ENCODE measurements around the gene CHD1L.
"Not testable (repeated sequence)": the region's sequence is repeated elsewhere in the genome, so short reads cannot be mapped to it uniquely, and the experiment has no call there.

CHD1L gene

DNA sequence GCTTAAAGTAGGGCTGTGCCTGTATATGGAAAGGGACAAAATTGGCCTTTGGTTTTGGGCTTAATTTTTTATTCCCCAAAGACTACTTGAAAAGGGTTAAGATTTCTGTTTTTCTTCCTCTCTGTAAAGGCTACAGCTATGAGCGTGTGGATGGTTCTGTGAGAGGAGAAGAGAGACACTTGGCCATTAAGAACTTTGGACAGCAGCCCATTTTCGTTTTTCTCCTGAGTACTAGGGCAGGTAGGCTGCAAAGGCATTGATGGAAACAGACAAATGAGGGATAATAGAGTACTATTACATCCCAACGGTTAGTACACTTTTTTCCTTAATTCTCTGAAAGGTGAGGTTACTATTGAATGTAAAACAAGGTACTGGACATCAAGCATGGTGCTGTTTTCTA is 29.6 kb downstream of the CHD1L start:
- no peak for FAIRE-seq

GRCh38 chr1:147273409-147274336 is 31.2 kb downstream of the CHD1L start:
- peak; percentile 87 for FAIRE-seq

DNA sequence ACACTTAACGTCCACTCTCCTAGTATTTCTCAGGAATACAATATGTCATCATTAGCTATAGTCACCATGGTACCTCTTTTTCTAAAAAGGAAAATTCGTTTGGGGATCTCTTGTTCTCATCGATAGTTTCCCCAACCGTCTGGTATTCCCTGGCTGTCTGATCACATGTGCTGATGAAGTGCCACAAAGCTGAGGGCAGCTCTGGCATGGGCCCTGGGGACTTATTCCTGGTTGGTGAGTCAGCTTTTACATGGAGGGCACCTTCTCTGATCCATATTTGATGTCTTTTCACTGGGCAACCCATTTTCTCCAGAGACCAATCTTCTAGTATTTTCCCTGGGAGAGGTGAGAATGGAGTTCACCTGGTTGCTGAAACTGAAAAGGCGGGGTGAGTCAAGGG is 39.5 kb downstream of the CHD1L start:
- FAIRE-seq = no peak

DNA sequence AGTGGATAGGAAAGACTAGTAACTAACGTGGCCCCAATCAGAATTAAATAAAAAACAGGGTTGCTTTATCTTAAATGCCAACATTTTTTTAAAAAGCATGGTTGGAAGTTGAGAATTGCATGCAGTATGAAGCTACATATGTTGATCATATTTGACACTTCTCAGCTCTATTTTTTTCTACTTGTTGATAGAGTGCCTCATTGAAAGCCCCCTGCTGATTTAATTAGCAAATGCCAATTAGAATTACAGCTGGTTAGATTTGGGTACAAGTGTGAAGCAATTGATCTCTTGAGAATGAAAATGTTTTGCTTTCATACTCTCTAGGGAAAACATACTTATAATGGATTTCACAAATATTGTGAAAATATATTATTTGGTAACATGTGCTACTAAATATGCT is 40.5 kb downstream of the CHD1L start:
- no peak for FAIRE-seq

GRCh38 chr1:147287133-147287865 is 44.8 kb downstream of the CHD1L start:
- no peak for FAIRE-seq

DNA sequence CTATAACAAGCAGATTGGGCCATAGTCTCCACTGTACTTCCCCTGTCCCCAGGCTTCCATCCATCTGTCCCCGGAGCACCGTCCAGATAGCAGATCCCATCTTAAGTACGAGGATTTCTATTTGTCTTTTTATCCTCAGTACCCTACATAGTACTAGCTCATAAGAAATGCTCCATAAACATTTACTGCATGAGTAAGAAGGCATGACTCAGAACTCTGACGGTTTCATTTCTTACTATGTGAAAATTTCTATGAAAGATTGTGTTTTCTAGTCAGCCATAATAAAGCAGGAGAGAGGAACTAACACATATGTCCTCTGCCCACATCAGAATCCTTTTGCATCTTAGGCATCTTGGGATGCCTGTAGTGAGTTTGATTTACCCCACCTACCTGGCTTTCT is 49.5 kb downstream of the CHD1L start:
- FAIRE-seq = no peak

DNA sequence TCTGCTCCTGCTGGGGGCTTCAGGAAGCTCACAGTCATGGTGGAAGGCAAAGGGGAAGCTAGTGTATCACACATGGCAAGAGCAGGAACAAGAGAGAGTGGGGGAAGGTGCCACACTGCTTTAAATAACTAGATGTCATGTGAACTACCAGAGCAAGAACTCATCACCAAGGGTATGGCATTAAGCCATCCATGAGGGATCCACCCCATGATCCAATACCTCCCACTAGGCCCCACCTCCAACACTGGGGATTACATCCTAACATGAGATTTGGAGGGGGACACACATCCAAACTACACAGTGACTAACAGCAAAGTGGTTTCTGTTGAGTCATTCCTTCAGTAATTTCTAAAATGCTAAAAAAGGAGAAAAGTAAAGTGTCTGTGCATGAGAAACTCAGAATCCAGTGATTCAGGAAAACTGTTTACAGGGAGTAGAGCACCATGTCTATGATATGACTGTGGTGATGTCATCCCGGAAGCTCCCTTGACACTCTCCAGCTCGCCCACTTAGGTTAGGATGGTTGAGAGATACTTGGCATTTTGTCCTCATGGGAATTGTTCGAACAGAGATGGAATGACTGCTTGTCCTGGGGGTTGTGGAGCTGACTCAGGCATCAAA is 50.3 kb downstream of the CHD1L start:
- no peak for FAIRE-seq

DNA sequence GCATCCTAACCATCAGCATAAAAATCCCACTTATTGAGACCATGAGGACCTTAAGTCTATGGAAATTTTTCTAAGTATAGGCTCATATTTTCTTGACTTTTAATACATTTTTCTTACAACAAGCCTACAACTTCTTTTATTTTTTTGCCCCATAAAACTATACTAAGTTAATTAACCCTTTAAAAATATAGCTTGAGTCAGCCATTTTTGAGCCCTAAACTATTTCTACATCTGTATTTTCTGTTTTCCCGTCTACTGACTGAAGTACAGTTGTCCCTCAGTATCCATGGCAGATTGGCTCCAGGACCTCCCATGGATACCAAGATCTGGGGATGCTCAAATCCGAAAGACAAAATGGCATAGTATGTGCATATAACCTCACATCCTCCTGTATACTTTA is 55.0 kb downstream of the CHD1L start:
- FAIRE-seq = no peak

GRCh38 chr1:147305803-147306202 is 63.3 kb downstream of the CHD1L start:
- not testable (repeated sequence) for FAIRE-seq

DNA sequence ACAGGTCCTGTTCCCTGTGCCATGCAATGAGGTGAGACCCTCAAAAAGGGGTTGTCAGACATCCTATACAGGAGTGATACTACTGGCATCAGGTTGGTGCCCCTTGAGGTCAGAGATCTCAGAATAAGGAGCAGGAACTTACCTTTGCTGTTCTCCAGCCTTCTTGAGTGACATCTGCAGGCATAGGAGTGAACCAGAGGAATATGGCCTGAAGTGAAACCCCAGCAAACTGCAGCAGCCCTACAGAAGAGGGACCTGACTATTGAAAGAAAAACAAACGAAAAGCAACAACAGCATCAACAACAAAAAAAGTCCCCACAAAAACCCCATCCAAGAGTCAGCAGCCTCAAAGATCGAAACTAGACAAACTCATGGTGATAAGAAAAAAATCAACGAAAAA is 74.5 kb downstream of the CHD1L start:
- FAIRE-seq = no peak

GRCh38 chr1:147326933-147327687 is 84.6 kb downstream of the CHD1L start:
- not testable (repeated sequence) for FAIRE-seq

DNA sequence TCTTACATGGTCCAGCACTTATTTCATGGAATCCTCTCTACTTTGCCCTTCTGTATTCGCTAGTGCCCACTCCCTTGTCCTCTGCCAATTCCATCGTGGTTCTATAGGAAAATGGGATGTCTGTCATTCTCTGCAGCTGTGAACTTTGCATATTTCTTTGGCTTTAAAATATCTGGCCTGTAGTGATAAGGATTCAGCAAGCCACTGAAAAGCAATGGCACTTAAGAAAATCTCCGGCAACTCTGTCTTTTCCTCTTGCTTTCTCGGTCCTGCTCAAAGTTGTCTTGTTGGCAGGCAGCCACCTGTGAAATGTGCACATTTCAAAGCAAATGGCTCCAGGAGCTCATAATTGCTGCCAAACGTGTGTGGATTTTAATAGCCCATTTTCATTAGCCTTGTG is 91.8 kb downstream of the CHD1L start:
- FAIRE-seq = no peak

DNA sequence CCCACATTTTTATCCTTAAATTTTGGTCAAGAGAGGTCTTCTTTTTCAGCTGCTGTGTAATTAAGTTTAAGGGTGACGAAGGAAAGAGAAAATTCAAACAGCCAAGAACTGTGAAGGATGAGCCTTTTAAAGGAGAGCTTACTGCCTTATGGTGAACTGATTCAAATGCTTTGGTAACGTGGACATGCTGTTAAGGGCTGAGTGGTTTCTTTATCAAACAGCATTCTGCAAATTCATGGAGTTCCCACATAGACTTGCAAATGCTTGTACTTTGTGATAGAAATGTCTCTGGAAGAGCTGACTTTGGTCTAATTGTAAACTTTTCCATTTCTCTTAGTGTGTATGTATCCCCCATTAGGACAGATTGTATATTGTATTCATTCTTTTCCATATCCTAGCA is 93.8 kb downstream of the CHD1L start:
- no peak for FAIRE-seq

DNA sequence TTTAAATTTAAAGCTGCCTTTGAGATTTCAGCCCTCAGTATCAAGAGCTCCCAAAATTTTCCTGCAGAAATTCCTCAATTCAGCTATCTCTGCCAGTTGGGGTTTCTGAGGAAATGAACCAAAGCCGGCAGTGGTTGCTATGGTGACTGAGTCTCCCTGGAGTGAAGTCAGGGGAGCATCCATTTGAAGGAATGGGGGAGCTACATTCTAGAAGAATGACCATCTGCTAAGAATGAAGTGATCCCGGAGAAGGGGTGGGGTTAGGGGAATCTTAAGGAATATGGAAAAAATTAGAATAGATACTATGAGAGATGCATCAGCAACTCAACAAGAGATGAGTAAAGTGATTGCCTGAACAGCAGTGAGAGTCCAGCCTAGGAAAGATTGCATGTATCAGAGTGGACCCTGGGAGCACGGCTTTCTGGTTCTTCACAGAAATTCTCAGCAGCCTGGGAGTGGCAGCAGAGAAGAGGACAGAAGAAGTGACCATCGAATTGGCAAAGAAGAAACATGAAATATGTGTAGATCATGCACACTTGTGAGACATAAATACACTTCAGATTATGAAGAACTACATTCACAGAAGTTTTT is 94.7 kb downstream of the CHD1L start:
- no peak for FAIRE-seq

DNA sequence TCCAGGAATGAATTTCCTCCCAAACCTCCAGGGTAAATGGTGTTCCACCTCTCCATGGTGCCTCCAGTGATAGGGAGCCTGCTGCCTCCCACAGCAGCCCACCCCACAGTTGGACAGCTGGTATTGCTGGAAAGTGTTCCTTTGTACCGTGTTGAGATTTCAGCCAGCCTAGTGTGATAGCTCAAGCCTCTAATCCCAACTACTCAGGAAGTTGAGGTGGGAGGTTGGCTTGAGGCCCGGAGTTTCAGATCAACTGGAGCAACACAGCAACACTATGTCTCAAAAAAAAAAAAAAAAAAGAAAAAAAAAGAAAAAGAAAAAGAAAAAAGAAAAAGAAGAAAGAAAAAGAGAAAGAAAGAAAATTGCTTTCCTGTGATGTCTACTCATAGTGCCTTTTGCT is 96.1 kb downstream of the CHD1L start:
- FAIRE-seq = no peak

DNA sequence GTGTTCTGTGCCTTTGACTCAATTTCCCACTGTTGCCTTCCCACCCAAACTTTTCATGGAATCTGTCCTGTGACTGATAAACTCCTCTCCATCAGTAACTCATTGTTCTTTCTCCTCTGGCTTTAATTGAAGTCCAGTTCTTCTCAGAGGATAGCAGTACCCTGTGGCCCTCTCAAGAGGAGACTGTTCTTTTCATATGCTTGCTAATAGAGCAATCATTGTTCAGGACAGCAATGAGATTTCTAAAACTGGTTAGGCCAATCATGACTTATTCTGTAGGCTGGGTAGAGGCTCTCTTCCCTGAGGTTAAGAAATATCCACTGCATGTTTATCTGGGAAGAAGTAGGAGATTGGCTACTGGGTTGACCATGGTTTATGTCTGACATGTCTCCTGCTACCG is 98.8 kb downstream of the CHD1L start:
- FAIRE-seq = no peak

Data from islet of Langerhans (tissue), 1 donor.